HepG2 (cell line): Measurements from ENCODE around the gene DBNDD2. TPM values are rescaled to one million over a fixed set of nuclear protein-coding genes. Genes with fewer than 3 reads are reported as not detected.

Source experiments
- AGO2 ChIP-seq: fragments of 200-400 bp; formaldehyde crosslinking; optimal IDR thresholded peaks from 2 replicates; pipeline ENCODE3; 2017; ENCODE audit warnings: mild to moderate bottlenecking, low read depth, low read length, moderate library complexity
- ARNT2 ChIP-seq: sonication (generic); formaldehyde crosslinking; IDR thresholded peaks from 2 replicates; pipeline ENCODE4 v1.8.0; 2022; ENCODE audit warnings: mild to moderate bottlenecking, low read depth, missing genetic modification reagents, moderate library complexity
- BCL6 ChIP-seq: IDR thresholded peaks from 2 replicates; pipeline ENCODE4 v1.6.1; 2016; ENCODE audit warnings: missing genetic modification reagents, missing compliant biosample characterization
- ETV6 ChIP-seq: sonication (generic); formaldehyde crosslinking; conservative IDR thresholded peaks from 2 replicates; pipeline ENCODE4 v1.4.0; 2020; ENCODE audit warnings: missing genetic modification reagents
- FOXP4 ChIP-seq: sonication (generic); formaldehyde crosslinking; IDR thresholded peaks from 2 replicates; pipeline ENCODE4 v1.4.0; 2020; ENCODE audit warnings: missing genetic modification reagents
- HNRNPLL ChIP-seq: fragments of 200-400 bp; formaldehyde crosslinking; IDR thresholded peaks from 2 replicates; pipeline ENCODE4 v1.6.1; 2017; ENCODE audit warnings: mild to moderate bottlenecking, low read depth, low read length; ENCODE audit not compliant: poor library complexity, severe bottlenecking
- KDM4B ChIP-seq: sonication (generic); formaldehyde crosslinking; IDR thresholded peaks from 2 replicates; pipeline ENCODE4 v1.4.0; 2020; ENCODE audit warnings: missing genetic modification reagents
- MLX ChIP-seq: IDR thresholded peaks from 2 replicates; pipeline ENCODE4 v1.6.1; 2016
- POLR2A ChIP-seq, 2 experiments: IDR thresholded peaks; 2 replicates each; pipeline ENCODE4 v1.6.1; 2011; ENCODE audit warnings: low read depth in 2 of 2, low read length in 2 of 2, mild to moderate bottlenecking in 1 of 2, moderate library complexity in 1 of 2; ENCODE audit not compliant: insufficient read depth in 1 of 2
- RARA ChIP-seq: IDR thresholded peaks from 2 replicates; pipeline ENCODE4 v1.6.1; 2016; ENCODE audit warnings: missing genetic modification reagents, missing compliant biosample characterization
- RCOR2 ChIP-seq: IDR thresholded peaks from 2 replicates; pipeline ENCODE4 v1.6.1; 2016; ENCODE audit warnings: missing biosample characterization, missing genetic modification reagents
- REL ChIP-seq: sonication (generic); formaldehyde crosslinking; conservative IDR thresholded peaks from 2 replicates; pipeline ENCODE4 v1.8.0; 2022; ENCODE audit warnings: mild to moderate bottlenecking, missing genetic modification reagents, moderate library complexity
- TFE3 ChIP-seq: IDR thresholded peaks from 2 replicates; pipeline ENCODE4 v1.6.1; 2016
- TOE1 ChIP-seq: sonication (generic); formaldehyde crosslinking; IDR thresholded peaks from 2 replicates; pipeline ENCODE4 v1.4.0; 2020; ENCODE audit warnings: mild to moderate bottlenecking, missing genetic modification reagents
- ZEB1 ChIP-seq: IDR thresholded peaks from 2 replicates; pipeline ENCODE4 v1.6.1; 2012; ENCODE audit warnings: mild to moderate bottlenecking, low read depth, inconsistent platforms; ENCODE audit not compliant: insufficient replicate concordance
- ZNF18 ChIP-seq: sonication (generic); formaldehyde crosslinking; IDR thresholded peaks from 2 replicates; pipeline ENCODE4 v1.8.0; 2022; ENCODE audit warnings: mild to moderate bottlenecking, missing genetic modification reagents; ENCODE audit not compliant: insufficient replicate concordance
- ZNF180 ChIP-seq: sonication (generic); formaldehyde crosslinking; IDR thresholded peaks from 2 replicates; pipeline ENCODE4 v1.4.0; 2020; ENCODE audit warnings: low read depth, missing genetic modification reagents, borderline replicate concordance
- ZNF33B ChIP-seq: sonication (generic); formaldehyde crosslinking; IDR thresholded peaks from 2 replicates; pipeline ENCODE4 v1.5.1; 2020; ENCODE audit warnings: mild to moderate bottlenecking, missing genetic modification reagents
- ZNF530 ChIP-seq: sonication (generic); formaldehyde crosslinking; IDR thresholded peaks from 2 replicates; pipeline ENCODE4 v1.5.0; 2020; ENCODE audit warnings: low read depth, mild to moderate bottlenecking, missing genetic modification reagents
- ZNF597 ChIP-seq: sonication (generic); formaldehyde crosslinking; IDR thresholded peaks from 2 replicates; pipeline ENCODE4 v1.5.0; 2020; ENCODE audit warnings: missing genetic modification reagents
- polyA plus RNA-seq, 8 experiments: library from polyadenylated mRNA; depleted of rRNA in 3 of 8; stranded (reverse) in 7 of 8; unstranded in 1 of 8; fragments of >200 nt; fragmentation: Illumina TruSeq in 4 of 8; extraction: Trizol in 4 of 8; gene quantifications; 2 replicates each; pipeline versions ENCODE4 v1.2.1 to v1.2.3, GENCODE V29; 2011 to 2016; ENCODE audit warnings: low read depth in 4 of 8, missing spikeins in 1 of 8, mixed read lengths in 1 of 8; ENCODE audit not compliant: insufficient read depth in 1 of 8
- total RNA-seq, 5 experiments: library from RNA; depleted of rRNA; stranded (reverse); fragments of >200 nt; fragmentation: Illumina TruSeq; extraction: Trizol; gene quantifications; 2 replicates each; pipeline ENCODE4 v1.2.3, GENCODE V29; 2016; ENCODE audit warnings: low read depth in 1 of 5
- TF ChIP-seq, protein P1 (sequence below): sonication (generic); formaldehyde crosslinking; IDR thresholded peaks from 2 replicates; pipeline ENCODE4 v1.8.1; 2023; ENCODE audit warnings: mild to moderate bottlenecking, inconsistent platforms, moderate library complexity, missing genetic modification reagents, borderline replicate concordance

The DBNDD2 gene
- total and polyA plus RNA-seq, 2 of the 13 experiments (the other 11 are each of a cell fraction or from before 2014, with no cell fraction given), result 16.7 to 47.6 TPM

- TF ChIP-seq HNRNPLL (no peak), ZNF18 (CRISPR knock-in tag) (no peak), ARNT2 (CRISPR knock-in tag) (no peak), FOXP4 (CRISPR knock-in tag) (no peak; the same call in 1 of the 2 replicates), TFE3 (CRISPR knock-in tag) (no peak), RCOR2 (CRISPR knock-in tag) (no peak), AGO2 (no peak), ETV6 (0 out of 2 replicates have a peak, but pooled peaks have one; percentile 39), BCL6 (0 out of 2 replicates have a peak, but pooled peaks have one; percentile 10), TOE1 (CRISPR knock-in tag) (no peak), ZNF530 (0 out of 2 replicates have a peak, but pooled peaks have one; percentile 33), POLR2A (IDR thresholded peaks at IDR 0.05; ENCODE audit: insufficient read depth in 1 of 2, low read depth in 2 of 2, low read length in 2 of 2) (peak in 1 of 2 experiments; percentile 58; a peak in 2 of 4 replicates), ZNF33B (CRISPR knock-in tag) (no peak; the same call in 1 of the 2 replicates), KDM4B (CRISPR knock-in tag) (no peak), REL (CRISPR knock-in tag) (no peak), ZNF180 (CRISPR knock-in tag) (no peak), RARA (CRISPR knock-in tag) (peak; percentile 71), MLX (CRISPR knock-in tag) (no peak), ZNF597 (CRISPR knock-in tag) (no peak), ZEB1 (peak; percentile 83)
- TF ChIP-seq, protein P1, sequence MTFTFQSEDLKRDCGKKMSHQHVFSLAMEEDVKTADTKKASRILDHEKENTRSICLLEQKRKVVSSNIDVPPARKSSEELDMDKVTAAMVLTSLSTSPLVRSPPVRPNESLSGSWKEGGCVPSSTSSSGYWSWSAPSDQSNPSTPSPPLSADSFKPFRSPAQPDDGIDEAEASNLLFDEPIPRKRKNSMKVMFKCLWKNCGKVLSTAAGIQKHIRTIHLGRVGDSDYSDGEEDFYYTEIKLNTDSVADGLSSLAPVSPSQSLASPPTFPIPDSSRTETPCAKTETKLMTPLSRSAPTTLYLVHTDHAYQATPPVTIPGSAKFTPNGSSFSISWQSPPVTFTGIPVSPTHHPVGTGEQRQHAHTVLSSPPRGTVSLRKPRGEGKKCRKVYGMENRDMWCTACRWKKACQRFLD (CRISPR knock-in tag), result no peak
These were observed 48.5 kb upstream of the DBNDD2 start (continued) for GRCh38 chr20:45359406-45360148.
